Loucy (cell line): Measurements from ENCODE around the gene STK25.

Source experiments
- H2AFZ ChIP-seq: fragments of 200-600 bp; sonication (generic); 2 replicates; pipeline ENCODE4 v1.6.0; 2016; ENCODE audit warnings: antibody characterized with exemption, mild to moderate bottlenecking, low read length, moderate library complexity
- H3F3A ChIP-seq: fragments of 200-600 bp; 2 replicates; pipeline ENCODE4 v1.6.0; 2016; ENCODE audit warnings: antibody characterized with exemption, low read depth, mild to moderate bottlenecking
- H3K27me3 ChIP-seq: fragments of 200-600 bp; sonication (generic); 2 replicates; pipeline ENCODE4 v1.6.1; 2014; ENCODE audit warnings: low read length, mild to moderate bottlenecking; ENCODE audit not compliant: insufficient read depth, poor library complexity, severe bottlenecking
- H3K36me3 ChIP-seq: fragments of 200-600 bp; sonication (generic); 2 replicates; pipeline ENCODE4 v1.6.1; 2016; ENCODE audit warnings: low read length; ENCODE audit not compliant: insufficient read depth
- H3K4me1 ChIP-seq: fragments of 200-600 bp; sonication (generic); 2 replicates; pipeline ENCODE4 v1.5.1; 2014; ENCODE audit warnings: low read length, mild to moderate bottlenecking; ENCODE audit not compliant: insufficient read depth, poor library complexity, severe bottlenecking
- H3K4me2 ChIP-seq: fragments of 200-600 bp; sonication (generic); 2 replicates; pipeline ENCODE4 v1.6.0; 2014; ENCODE audit warnings: antibody characterized with exemption, low read length, low read depth, mild to moderate bottlenecking; ENCODE audit not compliant: poor library complexity, severe bottlenecking
- H3K4me3 ChIP-seq: fragments of 200-600 bp; sonication (generic); 2 replicates; pipeline ENCODE4 v1.5.1; 2014; ENCODE audit warnings: low read length, mild to moderate bottlenecking, mixed read lengths; ENCODE audit not compliant: poor library complexity, severe bottlenecking
- H3K79me2 ChIP-seq: fragments of 200-600 bp; sonication (generic); 2 replicates; pipeline ENCODE4 v1.6.1; 2014; ENCODE audit warnings: low read length; ENCODE audit not compliant: insufficient read depth
- H3K9ac ChIP-seq: fragments of 200-600 bp; sonication (generic); 2 replicates; pipeline ENCODE4 v1.6.0; 2014; ENCODE audit warnings: mild to moderate bottlenecking, low read depth, low read length, moderate library complexity; ENCODE audit not compliant: poor library complexity, severe bottlenecking
- H3K9me2 ChIP-seq: fragments of 200-600 bp; sonication (generic); replicated peaks from 2 replicates; pipeline ENCODE4 v1.6.1; 2016; ENCODE audit warnings: low read depth, low read length, mixed read lengths
- H3K9me3 ChIP-seq: fragments of 200-600 bp; sonication (generic); 2 replicates; pipeline ENCODE4 v1.6.1; 2014; ENCODE audit warnings: mild to moderate bottlenecking, antibody characterized with exemption, low read length, low read depth; ENCODE audit not compliant: insufficient read depth
- H4K20me1 ChIP-seq: fragments of 200-600 bp; sonication (generic); 2 replicates; pipeline ENCODE4 v1.6.0; 2014; ENCODE audit warnings: antibody characterized with exemption, low read length, mild to moderate bottlenecking; ENCODE audit not compliant: insufficient read depth, poor library complexity, severe bottlenecking
- CTCF ChIP-seq: fragments of 200-600 bp; sonication (generic); conservative IDR thresholded peaks from 2 replicates; pipeline ENCODE4 v1.5.1; 2014; ENCODE audit warnings: mild to moderate bottlenecking, antibody characterized with exemption, low read length
- EZH2phosphoT487 ChIP-seq: fragments of 200-600 bp; IDR thresholded peaks from 2 replicates; pipeline ENCODE4 v1.6.1; 2018; ENCODE audit warnings: antibody characterized with exemption, mild to moderate bottlenecking, moderate library complexity, borderline replicate concordance

Gene STK25

GRCh38 chr2:241465543-241465942 lies 42.8 kb downstream of the STK25 start:
- no peak overlapping the region for H3K4me2 ChIP-seq
- no peak overlapping the region for H3K4me3 ChIP-seq
- H3K9ac ChIP-seq: no peak overlapping the region
- no peaks in the 10 kb centered on the region for H3K4me1 ChIP-seq
- H2AFZ ChIP-seq: no peak overlapping the region
- no peaks in the 10 kb centered on the region for H3K36me3 ChIP-seq
- no peaks in the 10 kb centered on the region for H3K9me3 ChIP-seq
- H3K79me2 ChIP-seq: no peaks in the 10 kb centered on the region
- TF ChIP-seq EZH2phosphoT487: no peak
- TF ChIP-seq CTCF: no peak
- H4K20me1 ChIP-seq: no peaks in the 10 kb centered on the region
- H3F3A ChIP-seq: no peaks in the 10 kb centered on the region
- H3K9me2 ChIP-seq: no peaks in the 10 kb centered on the region
- H3K27me3 ChIP-seq: no peaks in the 10 kb centered on the region

GRCh38 chr2:241463276-241464135 lies 44.9 kb downstream of the STK25 start:
- TF ChIP-seq EZH2phosphoT487 (no peak), CTCF (no peak)

GRCh38 chr2:241461693-241462677 lies 46.4 kb downstream of the STK25 start:
- no peaks in the 10 kb centered on the region for H3K27me3 ChIP-seq
- no peaks in the 10 kb centered on the region for H3K36me3 ChIP-seq
- no peaks in the 10 kb centered on the region for H4K20me1 ChIP-seq
- H3K4me2 ChIP-seq: no peak overlapping the region
- H3K9ac ChIP-seq: no peak overlapping the region
- H3K4me3 ChIP-seq: no peak overlapping the region
- no peaks in the 10 kb centered on the region for H3K79me2 ChIP-seq
- H2AFZ ChIP-seq: no peak overlapping the region
- no peaks in the 10 kb centered on the region for H3K4me1 ChIP-seq
- no peaks in the 10 kb centered on the region for H3F3A ChIP-seq
- H3K9me2 ChIP-seq: no peaks in the 10 kb centered on the region
- no peaks in the 10 kb centered on the region for H3K9me3 ChIP-seq
- TF ChIP-seq EZH2phosphoT487: no peak
- TF ChIP-seq CTCF: no peak

More at GRCh38 chr2:241463276-241464135, 44.9 kb downstream of the STK25 start:
- Histone ChIP-seq H3K9me2 (no peaks in the 10 kb centered on the region), H2AFZ (no peak overlapping the region), H3K79me2 (no peaks in the 10 kb centered on the region), H3F3A (no peaks in the 10 kb centered on the region), H3K9me3 (no peaks in the 10 kb centered on the region), H3K36me3 (no peaks in the 10 kb centered on the region), H3K4me1 (no peaks in the 10 kb centered on the region), H3K4me3 (no peak overlapping the region), H3K4me2 (no peak overlapping the region), H4K20me1 (no peaks in the 10 kb centered on the region), H3K9ac (no peak overlapping the region), H3K27me3 (no peaks in the 10 kb centered on the region)
